GM12864 (cell line): ENCODE measurements around the gene HHIP.
"Not testable (repeated sequence)": the region's sequence is repeated elsewhere in the genome, so short reads cannot be mapped to it uniquely, and the experiment has no call there.

Source experiments
- DNase-seq: peaks from one replicate; pipeline ENCODE4 v3.0.0-alpha.2; 2011; ENCODE audit warnings: low read depth
- H3K4me3 ChIP-seq: 2 replicates; pipeline ENCODE4 v1.5.1; 2011; ENCODE audit warnings: mild to moderate bottlenecking, low read depth, low read length, control low read depth
- TF ChIP-seq, protein P1 (sequence below): IDR thresholded peaks from 2 replicates; pipeline ENCODE4 v1.5.1; 2011; ENCODE audit warnings: low read depth, mild to moderate bottlenecking, moderate library complexity, low read length, control low read depth, inconsistent platforms; ENCODE audit errors: missing control alignments

The HHIP gene

DNA sequence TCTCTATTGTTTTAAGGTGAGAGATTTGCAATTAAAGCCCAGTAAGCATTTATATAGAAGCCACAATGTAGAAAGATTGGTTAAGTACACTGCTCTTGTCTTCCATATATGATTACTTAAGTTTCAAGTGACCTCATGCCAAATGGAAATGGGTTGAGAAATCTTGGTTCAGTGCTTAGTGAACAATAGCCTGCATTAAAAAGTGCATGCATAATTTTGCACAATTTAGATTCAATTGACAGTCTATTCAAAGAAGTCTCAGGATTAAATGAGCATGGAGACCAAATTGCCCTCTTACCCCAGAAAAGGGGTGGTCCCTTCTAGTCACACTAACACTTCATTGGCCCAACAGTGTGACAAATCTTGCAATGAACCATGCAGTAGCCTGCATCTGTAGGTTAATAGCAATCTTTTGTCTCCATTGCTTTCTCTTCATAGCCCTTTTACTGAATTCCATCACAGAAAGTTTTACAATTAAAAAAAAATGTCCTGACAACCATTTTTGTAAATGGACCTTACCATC lies 93.6 kb downstream of the HHIP start:
- H3K4me3 ChIP-seq = no peak overlapping the region
- DNase-seq = no peak
- TF ChIP-seq, protein P1, sequence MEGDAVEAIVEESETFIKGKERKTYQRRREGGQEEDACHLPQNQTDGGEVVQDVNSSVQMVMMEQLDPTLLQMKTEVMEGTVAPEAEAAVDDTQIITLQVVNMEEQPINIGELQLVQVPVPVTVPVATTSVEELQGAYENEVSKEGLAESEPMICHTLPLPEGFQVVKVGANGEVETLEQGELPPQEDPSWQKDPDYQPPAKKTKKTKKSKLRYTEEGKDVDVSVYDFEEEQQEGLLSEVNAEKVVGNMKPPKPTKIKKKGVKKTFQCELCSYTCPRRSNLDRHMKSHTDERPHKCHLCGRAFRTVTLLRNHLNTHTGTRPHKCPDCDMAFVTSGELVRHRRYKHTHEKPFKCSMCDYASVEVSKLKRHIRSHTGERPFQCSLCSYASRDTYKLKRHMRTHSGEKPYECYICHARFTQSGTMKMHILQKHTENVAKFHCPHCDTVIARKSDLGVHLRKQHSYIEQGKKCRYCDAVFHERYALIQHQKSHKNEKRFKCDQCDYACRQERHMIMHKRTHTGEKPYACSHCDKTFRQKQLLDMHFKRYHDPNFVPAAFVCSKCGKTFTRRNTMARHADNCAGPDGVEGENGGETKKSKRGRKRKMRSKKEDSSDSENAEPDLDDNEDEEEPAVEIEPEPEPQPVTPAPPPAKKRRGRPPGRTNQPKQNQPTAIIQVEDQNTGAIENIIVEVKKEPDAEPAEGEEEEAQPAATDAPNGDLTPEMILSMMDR = no peak

DNA sequence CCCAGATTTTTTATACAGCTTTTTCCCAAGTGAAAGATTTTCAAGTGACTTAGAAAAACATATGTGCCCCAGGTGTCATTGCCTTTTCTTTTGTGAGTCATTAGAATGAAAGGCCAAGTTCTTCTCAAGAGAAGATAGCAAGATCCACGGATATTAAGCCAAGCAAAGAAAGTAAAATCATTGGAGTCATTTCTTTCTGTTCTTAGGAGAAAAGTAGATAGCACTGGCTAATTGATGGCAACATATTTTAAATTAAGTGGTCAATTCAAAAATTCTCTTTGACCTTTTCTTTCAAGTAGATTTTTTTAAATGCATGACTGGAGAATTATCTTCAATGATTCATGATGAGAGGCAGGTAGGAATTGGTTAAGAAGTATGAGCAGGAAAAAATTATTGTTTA lies 94.4 kb downstream of the HHIP start:
- DNase-seq = no peak
- TF ChIP-seq, protein P1 = no peak
- no peak overlapping the region for H3K4me3 ChIP-seq

DNA sequence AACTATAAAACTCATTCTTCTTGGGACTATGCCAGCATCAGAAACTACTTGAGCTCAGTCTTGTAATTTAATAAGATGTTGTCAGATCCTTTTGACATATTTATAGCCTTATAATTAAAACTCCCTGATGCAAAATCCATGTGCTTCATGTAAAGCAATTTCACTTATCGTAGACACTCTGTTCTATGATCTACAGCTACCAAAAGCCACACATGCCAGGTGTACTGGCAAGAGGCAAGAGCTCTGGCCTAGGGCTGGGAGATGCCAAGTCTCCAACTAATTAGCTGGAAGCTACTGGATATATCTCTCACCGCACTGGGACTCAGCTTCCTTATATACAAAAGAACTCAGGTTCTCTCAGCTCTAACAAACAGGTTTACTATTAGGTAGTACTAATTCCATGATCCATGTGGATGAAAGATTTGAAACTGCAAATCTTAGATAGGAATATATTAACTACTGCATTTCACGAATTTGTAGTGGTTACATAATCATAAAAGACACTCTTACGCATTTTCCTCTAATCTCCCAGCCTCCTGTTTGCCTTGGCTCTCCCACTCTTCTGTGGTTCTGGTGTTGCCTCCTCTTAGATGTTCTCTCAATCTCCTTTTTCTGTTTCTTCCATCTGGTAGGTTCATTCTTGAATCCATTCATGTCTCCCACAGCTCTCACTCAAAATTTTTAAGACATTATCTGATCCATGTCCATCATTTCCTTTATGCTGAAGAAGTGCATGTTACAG lies 103.0 kb downstream of the HHIP start:
- TF ChIP-seq, protein P1 = no peak
- DNase-seq = no peak

DNA sequence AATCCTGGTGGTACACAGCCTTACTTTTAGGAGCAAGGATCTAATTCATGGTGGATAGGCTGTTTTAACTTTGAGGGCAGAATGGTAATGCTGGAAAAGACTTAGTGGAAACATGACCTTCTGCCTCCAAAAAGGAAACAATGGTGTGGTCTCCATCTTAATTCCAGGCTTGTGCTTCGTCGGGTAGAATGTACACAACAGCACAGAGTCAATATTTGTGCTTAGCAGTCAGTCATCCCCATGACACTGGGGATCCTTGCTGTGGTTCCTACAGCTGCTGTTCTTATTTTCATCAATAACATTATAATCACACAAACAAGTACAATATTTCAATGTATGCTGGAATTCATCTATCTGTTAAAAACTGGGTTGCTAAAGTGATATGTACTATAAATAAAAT lies 104.4 kb downstream of the HHIP start:
- no peak for DNase-seq
- TF ChIP-seq, protein P1 = no peak
- no peak overlapping the region for H3K4me3 ChIP-seq

More for the DNA sequence above, 103.0 kb downstream of the HHIP start:
- no peak overlapping the region for H3K4me3 ChIP-seq

DNA sequence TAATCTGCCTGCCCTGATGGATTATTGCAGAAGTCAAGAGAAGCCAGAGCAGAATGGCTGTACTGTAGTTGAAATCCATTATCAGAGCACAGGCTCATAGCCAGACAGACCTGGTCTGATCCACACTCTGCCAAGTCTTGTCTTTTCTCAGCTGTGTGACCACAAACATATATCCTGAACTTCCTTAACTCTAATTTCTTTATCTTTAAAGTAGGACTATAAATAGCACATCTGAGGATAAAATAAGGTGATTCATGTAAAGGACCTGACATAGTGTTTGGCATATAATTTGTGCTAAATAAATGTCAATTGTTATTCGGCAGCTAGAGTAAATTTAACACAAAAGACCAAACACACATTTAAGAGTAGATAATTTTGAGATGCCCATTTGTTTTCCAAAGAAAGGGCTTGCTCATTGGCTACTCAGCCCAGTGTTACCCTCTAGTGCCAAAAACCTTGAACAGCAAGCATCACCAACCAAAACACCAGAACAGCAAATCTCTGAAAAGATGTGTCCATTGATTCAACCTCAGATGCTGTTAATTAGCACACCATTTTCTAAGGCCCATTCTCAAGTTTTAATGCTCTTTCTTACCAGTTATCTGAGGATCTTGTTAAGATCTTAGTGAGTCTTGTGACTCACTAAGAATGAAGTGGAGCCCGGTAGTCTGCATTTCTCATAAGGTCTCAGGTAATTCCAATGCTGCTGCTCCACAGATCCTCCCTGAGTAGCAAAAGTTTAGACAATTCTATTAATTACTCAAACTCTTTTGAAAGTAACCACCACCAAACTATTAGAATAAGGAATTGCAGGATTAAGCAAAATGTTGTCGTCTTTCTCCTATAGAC lies 108.8 kb downstream of the HHIP start:
- TF ChIP-seq, protein P1 = peak; percentile 28
- DNase-seq = no peak
- H3K4me3 ChIP-seq = no peak overlapping the region

DNA sequence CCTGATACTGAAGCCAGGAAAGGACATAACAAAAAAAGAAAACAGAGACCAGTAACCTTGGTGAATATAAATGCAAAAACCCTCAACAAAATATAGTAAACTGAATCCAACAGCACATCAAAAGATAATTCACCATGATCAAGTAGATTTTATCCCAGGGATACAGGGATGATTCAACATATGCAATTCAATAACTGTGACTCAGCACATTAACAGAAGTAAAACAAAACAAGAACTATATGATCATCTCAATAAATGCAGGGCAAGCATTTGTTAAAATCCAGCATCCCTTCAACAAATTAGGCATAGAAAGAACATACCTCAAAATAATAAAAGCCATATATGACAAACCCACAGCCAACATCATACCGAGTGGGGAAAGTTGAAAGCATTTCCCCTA lies 112.0 kb downstream of the HHIP start:
- TF ChIP-seq, protein P1 = no peak
- H3K4me3 ChIP-seq = no peak overlapping the region
- DNase-seq = no peak

DNA sequence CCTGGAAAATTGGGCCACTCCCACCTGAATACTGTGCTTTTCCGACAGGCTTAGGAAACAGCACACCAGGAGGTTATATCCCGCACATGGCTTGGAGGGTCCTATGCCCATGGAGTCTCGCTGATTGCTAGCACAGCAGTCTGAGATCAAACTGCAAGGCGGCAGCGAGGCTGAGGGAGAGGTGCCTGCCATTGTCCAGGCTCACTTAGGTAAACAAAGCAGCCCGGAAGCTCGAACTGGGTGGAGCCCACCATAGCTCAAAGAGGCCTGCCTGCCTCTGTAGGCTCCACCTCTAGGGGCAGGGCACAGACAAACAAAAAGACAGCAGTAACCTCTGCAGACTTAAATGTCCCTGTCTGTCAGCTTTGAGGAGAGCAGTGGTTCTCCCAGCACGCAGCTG lies 122.9 kb downstream of the HHIP start:
- not testable (repeated sequence) for H3K4me3 ChIP-seq, DNase-seq
